ENCODE measurements around the gene ISM2.

ISM2 gene

GRCh38 chr14:77457522-77458248 is 40.9 kb downstream of the ISM2 start, which contains the start of the genes AHSA1 and VIPAS39:
TSS of gene AHSA1 (plus strand) at chr14:77458093. CDS start at chr14:77458190, 97 bp downstream.
TSS of gene VIPAS39 (minus strand) at chr14:77457601. CDS start at chr14:77454102, 3,499 bp downstream.
- Histone ChIP-seq H3K4me3 (ENCODE audit: low read depth, low read length) (peak within 1 kb of the TSS; percentile 81), H3K36me3 (replicated peaks) (peaks cover 28% of the 10 kb centered on the region), H3K27me3 (replicated peaks) (no peaks in the 10 kb centered on the region), H3K27ac (peak within 1 kb of the TSS; percentile 81)
- in situ Hi-C loops (cut with HindIII; ENCODE audit: low pct_ligation_motif_present, low sequenced_read_pairs) = no loop called here
- TF ChIP-seq, protein P1, sequence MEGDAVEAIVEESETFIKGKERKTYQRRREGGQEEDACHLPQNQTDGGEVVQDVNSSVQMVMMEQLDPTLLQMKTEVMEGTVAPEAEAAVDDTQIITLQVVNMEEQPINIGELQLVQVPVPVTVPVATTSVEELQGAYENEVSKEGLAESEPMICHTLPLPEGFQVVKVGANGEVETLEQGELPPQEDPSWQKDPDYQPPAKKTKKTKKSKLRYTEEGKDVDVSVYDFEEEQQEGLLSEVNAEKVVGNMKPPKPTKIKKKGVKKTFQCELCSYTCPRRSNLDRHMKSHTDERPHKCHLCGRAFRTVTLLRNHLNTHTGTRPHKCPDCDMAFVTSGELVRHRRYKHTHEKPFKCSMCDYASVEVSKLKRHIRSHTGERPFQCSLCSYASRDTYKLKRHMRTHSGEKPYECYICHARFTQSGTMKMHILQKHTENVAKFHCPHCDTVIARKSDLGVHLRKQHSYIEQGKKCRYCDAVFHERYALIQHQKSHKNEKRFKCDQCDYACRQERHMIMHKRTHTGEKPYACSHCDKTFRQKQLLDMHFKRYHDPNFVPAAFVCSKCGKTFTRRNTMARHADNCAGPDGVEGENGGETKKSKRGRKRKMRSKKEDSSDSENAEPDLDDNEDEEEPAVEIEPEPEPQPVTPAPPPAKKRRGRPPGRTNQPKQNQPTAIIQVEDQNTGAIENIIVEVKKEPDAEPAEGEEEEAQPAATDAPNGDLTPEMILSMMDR (IDR thresholded peaks at IDR 0.05; ENCODE audit: low read depth, low read length, missing control alignments) = peak; percentile 2
- peak; percentile 100 for DNase-seq

DNA sequence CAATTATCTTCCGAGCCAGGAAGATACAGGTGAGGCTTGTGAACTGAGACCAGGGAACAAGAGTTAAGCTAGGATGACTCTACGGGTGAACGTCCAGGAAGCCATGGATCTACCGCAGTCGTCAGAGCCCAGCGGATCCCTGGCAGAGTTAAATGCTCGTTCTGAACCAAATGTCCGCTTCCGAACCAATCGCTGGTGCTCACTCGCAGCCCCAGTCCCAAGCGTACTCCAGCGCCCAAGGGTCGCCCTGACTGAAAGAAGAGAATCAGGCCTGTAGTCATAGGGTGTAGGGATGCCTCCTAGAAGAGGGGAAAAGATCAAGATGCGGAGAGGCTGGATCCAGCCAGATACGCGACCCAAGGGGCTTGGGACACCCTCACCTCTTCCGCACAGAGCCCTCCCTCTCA is 41.5 kb downstream of the ISM2 start:
- peak overlapping the region; percentile 26 for H3K27ac ChIP-seq
- peaks cover 22% of the 10 kb centered on the region for H3K36me3 ChIP-seq (replicated peaks)
- TF ChIP-seq, protein P1 (IDR thresholded peaks at IDR 0.05; ENCODE audit: low read depth, low read length, missing control alignments) = no peak
- in situ Hi-C loops (cut with HindIII; ENCODE audit: low pct_ligation_motif_present, low sequenced_read_pairs) = no loop called here
- DNase-seq = no peak
- no peaks in the 10 kb centered on the region for H3K27me3 ChIP-seq (replicated peaks)
- peak overlapping the region; percentile 81 for H3K4me3 ChIP-seq (ENCODE audit: low read depth, low read length)

GRCh38 chr14:77455966-77456640 is 42.5 kb downstream of the ISM2 start:
- in situ Hi-C loops (cut with HindIII; ENCODE audit: low pct_ligation_motif_present, low sequenced_read_pairs) = no loop called here
- no peaks in the 10 kb centered on the region for H3K27me3 ChIP-seq (replicated peaks)
- no peak for DNase-seq
- no peak overlapping the region for H3K27ac ChIP-seq
- no peak overlapping the region for H3K4me3 ChIP-seq (ENCODE audit: low read depth, low read length)
- TF ChIP-seq, protein P1 (IDR thresholded peaks at IDR 0.05; ENCODE audit: low read depth, low read length, missing control alignments) = no peak
- peaks cover 16% of the 10 kb centered on the region for H3K36me3 ChIP-seq (replicated peaks)

DNA sequence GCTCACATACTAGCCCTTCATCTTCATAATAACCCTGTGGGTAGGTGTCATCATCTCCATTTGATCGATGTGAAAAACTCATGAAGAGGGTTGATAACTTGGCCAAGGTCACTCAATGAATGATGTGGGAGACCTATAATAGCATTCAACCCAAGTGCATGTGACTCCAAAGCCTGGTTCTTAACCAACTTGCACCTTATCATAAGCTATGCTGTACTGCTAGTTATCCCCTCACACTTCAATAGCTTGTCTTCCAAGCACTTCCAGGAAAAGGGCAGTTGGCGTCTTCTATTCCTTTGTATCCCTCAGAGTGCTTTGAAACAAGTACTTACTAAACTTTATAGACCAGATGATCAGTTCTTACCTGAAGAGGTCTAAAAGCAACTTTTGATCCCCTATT is 56.4 kb downstream of the ISM2 start:
- H3K27me3 ChIP-seq (replicated peaks) = no peaks in the 10 kb centered on the region
- H3K27ac ChIP-seq = no peak overlapping the region
- TF ChIP-seq, protein P1 (IDR thresholded peaks at IDR 0.05; ENCODE audit: low read depth, low read length, missing control alignments) = no peak
- H3K36me3 ChIP-seq (replicated peaks) = peaks cover 32% of the 10 kb centered on the region
- in situ Hi-C loops (cut with HindIII; ENCODE audit: low pct_ligation_motif_present, low sequenced_read_pairs) = no loop called here
- no peak for DNase-seq
- no peak overlapping the region for H3K4me3 ChIP-seq (ENCODE audit: low read depth, low read length)

GRCh38 chr14:77439861-77440260 is 58.8 kb downstream of the ISM2 start:
- in situ Hi-C loops (cut with HindIII; ENCODE audit: low pct_ligation_motif_present, low sequenced_read_pairs) = no loop called here
- H3K27ac ChIP-seq = no peak overlapping the region
- TF ChIP-seq, protein P1 (IDR thresholded peaks at IDR 0.05; ENCODE audit: low read depth, low read length, missing control alignments) = no peak
- no peak for DNase-seq
- no peaks in the 10 kb centered on the region for H3K27me3 ChIP-seq (replicated peaks)
- H3K4me3 ChIP-seq (ENCODE audit: low read depth, low read length) = no peak overlapping the region
- H3K36me3 ChIP-seq (replicated peaks) = peaks cover 44% of the 10 kb centered on the region
